HepG2 (cell line): Measurements from ENCODE around the gene NRL. TPM values are rescaled to one million over a fixed set of nuclear protein-coding genes. Genes with fewer than 3 reads are reported as not detected.

ENCODE experiments used
- ATAC-seq: fragments of 200-7000 bp; cut with Tn5 transposase; 3 replicates; pipeline ENCODE4 v1.9.1; 2020; ENCODE audit warnings: mild to moderate bottlenecking, moderate library complexity
- Bru-seq: library from RNA; stranded (reverse); fragments of 400-500 nt; gene quantifications from one replicate; lab custom pipeline; 2021; lab: Mats Ljungman, UMichigan
- BruChase-seq, 2 experiments: library from RNA; stranded (reverse); fragments of 400-500 nt; gene quantifications; one replicate each; lab custom pipeline; 2021; lab: Mats Ljungman, UMichigan
- BruUV-seq: library from RNA; stranded (reverse); fragments of 400-500 nt; replicated peaks from 2 replicates; lab custom pipeline; 2021; lab: Mats Ljungman, UMichigan
- CTCF ChIA-PET: fragments of 300-600 bp; formaldehyde crosslinking; extraction: SDS; loops from one replicate; lab custom pipeline; 2021; ENCODE audit warnings: low total read pairs, inconsistent platforms, low intra/inter-chr PET ratio; lab: Yijun Ruan, JAX
- POLR2A ChIA-PET: fragments of 350-600 bp; sonication (Branson Sonifier 250); formaldehyde crosslinking; loops from one replicate; lab custom pipeline; 2020; ENCODE audit warnings: antibody characterized with exemption, inconsistent platforms; lab: Yijun Ruan, JAX
- DNase-seq: peaks from one replicate; pipeline ENCODE4 v3.0.0-alpha.2; 2015; ENCODE audit warnings: low spot score
- FAIRE-seq: peaks from 3 replicates; lab custom pipeline; 2011; peaks lifted over from hg19 to GRCh38; lab: Jason Lieb, UNC
- H2AFZ ChIP-seq: one replicate; pipeline ENCODE4 v1.6.1; 2011; ENCODE audit warnings: low read length, inconsistent platforms
- H3K27ac ChIP-seq: fragments of 300-600 bp; 3 replicates; pipeline ENCODE4 v1.8.0; 2011; ENCODE audit warnings: mixed run types, mild to moderate bottlenecking, mixed read lengths, low read length, inconsistent platforms; ENCODE audit not compliant: insufficient read depth; ENCODE audit errors: extremely low read length
- H3K27me3 ChIP-seq, 2 experiments: fragments of 200-600 bp in 1 of 2; 2 replicates in 1 of 2; 3 replicates in 1 of 2; pipeline versions ENCODE4 v1.6.0 to v1.8.0; 2011; ENCODE audit warnings: low read length in 2 of 2, mild to moderate bottlenecking in 2 of 2, moderate library complexity in 2 of 2, inconsistent platforms in 1 of 2; ENCODE audit not compliant: insufficient read depth in 2 of 2, control insufficient read depth in 1 of 2
- H3K36me3 ChIP-seq, 2 experiments: fragments of 200-600 bp in 1 of 2; replicated peaks in 1 of 2; 2 replicates in 1 of 2; 3 replicates in 1 of 2; pipeline versions ENCODE4 v1.5.1 to v1.8.0; 2011; ENCODE audit warnings: low read length in 2 of 2, inconsistent platforms in 1 of 2; ENCODE audit not compliant: insufficient read depth in 2 of 2, control insufficient read depth in 1 of 2
- H3K4me1 ChIP-seq: 2 replicates; pipeline ENCODE4 v1.5.1; 2012; ENCODE audit warnings: low read length, inconsistent platforms; ENCODE audit not compliant: insufficient read depth
- H3K4me2 ChIP-seq: 2 replicates; pipeline ENCODE4 v1.6.0; 2011; ENCODE audit warnings: low read depth, low read length, inconsistent platforms
- H3K4me3 ChIP-seq, 3 experiments: fragments of 200-600 bp in 1 of 3; sonication (generic), shearing (Covaris generic) in 1 of 3; replicated peaks in 1 of 3; 2 replicates each; pipeline ENCODE4 v1.5.1; 2011 to 2016; ENCODE audit warnings: low read length in 3 of 3, inconsistent platforms in 2 of 3, low read depth in 2 of 3, mild to moderate bottlenecking in 2 of 3, control low read depth in 1 of 3, mixed read lengths in 1 of 3; ENCODE audit not compliant: insufficient read depth in 1 of 3
- H3K79me2 ChIP-seq: one replicate; pipeline ENCODE4 v1.6.1; 2011; ENCODE audit warnings: low read length, inconsistent platforms; ENCODE audit not compliant: insufficient read depth
- H3K9ac ChIP-seq: 2 replicates; pipeline ENCODE4 v1.6.0; 2011; ENCODE audit warnings: mild to moderate bottlenecking, low read depth, low read length, inconsistent platforms; ENCODE audit not compliant: insufficient read depth
- H3K9me3 ChIP-seq: 2 replicates; pipeline ENCODE4 v1.5.1; 2012; ENCODE audit warnings: mild to moderate bottlenecking, low read length
- H4K20me1 ChIP-seq: 2 replicates; pipeline ENCODE4 v1.6.0; 2011; ENCODE audit warnings: inconsistent platforms, mild to moderate bottlenecking, low read length, moderate library complexity; ENCODE audit not compliant: insufficient read depth
- ARHGAP35 ChIP-seq: sonication (generic); formaldehyde crosslinking; IDR thresholded peaks from 2 replicates; pipeline ENCODE4 v1.9.0; 2022; ENCODE audit warnings: mild to moderate bottlenecking, inconsistent platforms, moderate library complexity, missing genetic modification reagents, borderline replicate concordance
- ATF1 ChIP-seq: IDR thresholded peaks from 2 replicates; pipeline ENCODE4 v1.6.1; 2016; ENCODE audit warnings: mild to moderate bottlenecking, control low read depth
- HHEX ChIP-seq: IDR thresholded peaks from 2 replicates; pipeline ENCODE4 v1.6.1; 2016; ENCODE audit warnings: control low read depth
- KDM4B ChIP-seq: sonication (generic); formaldehyde crosslinking; IDR thresholded peaks from 2 replicates; pipeline ENCODE4 v1.4.0; 2020; ENCODE audit warnings: missing genetic modification reagents
- KLF13 ChIP-seq: sonication (generic); formaldehyde crosslinking; IDR thresholded peaks from 2 replicates; pipeline ENCODE4 v1.4.0; 2020; ENCODE audit warnings: mild to moderate bottlenecking, missing genetic modification reagents
- NBN ChIP-seq: fragments of 450-650 bp; conservative IDR thresholded peaks from 2 replicates; pipeline ENCODE4 v1.6.1; 2017
- NPAS2 ChIP-seq: sonication (generic); formaldehyde crosslinking; IDR thresholded peaks from 2 replicates; pipeline ENCODE4 v1.8.0; 2022; ENCODE audit warnings: mild to moderate bottlenecking, missing genetic modification reagents, borderline replicate concordance
- WGBS: methylation state at CpG from one replicate; pipeline ENCODE4 v1.1.6; 2017; ENCODE audit warnings: low lambda C conversion rate; 5-methylcytosine and 5-hydroxymethylcytosine counted together
- in situ Hi-C: cut with HindIII; loops from 2 replicates; pipeline ENCODE4 v1.10.0; 2017; ENCODE audit warnings: low pct_unique_long_range_greater_than_20kb; ENCODE audit not compliant: extremely low pct_ligation_motif_present
- intact Hi-C: fragments of 100-400 bp; cut with micrococcal nuclease; formaldehyde crosslinking; loops from one replicate; pipeline ENCODE4 v1.10.0; 2022; ENCODE audit not compliant: unreplicated experiment
- long read RNA-seq, 2 experiments: library from RNA in 1 of 2; library from polyadenylated mRNA in 1 of 2; stranded (forward) in 1 of 2; unstranded in 1 of 2; transcript quantifications; one replicate each; pipeline ENCODE4 v2.0.0, GENCODE V29; 2019 to 2022
- polyA minus RNA-seq, 3 experiments: library from RNA; depleted of rRNA, polyadenylated mRNA; stranded (reverse); fragments of >200 nt; gene quantifications; 2 replicates each; pipeline ENCODE4 v1.2.3, GENCODE V29; 2011; ENCODE audit warnings: low replicate concordance in 1 of 3
- polyA plus RNA-seq, 8 experiments: library from polyadenylated mRNA; depleted of rRNA in 3 of 8; stranded (reverse) in 7 of 8; unstranded in 1 of 8; fragments of >200 nt; fragmentation: Illumina TruSeq in 4 of 8; extraction: Trizol in 4 of 8; gene quantifications; 2 replicates each; pipeline versions ENCODE4 v1.2.1 to v1.2.3, GENCODE V29; 2011 to 2016; ENCODE audit warnings: low read depth in 4 of 8, missing spikeins in 1 of 8, mixed read lengths in 1 of 8; ENCODE audit not compliant: insufficient read depth in 1 of 8
- total RNA-seq, 5 experiments: library from RNA; depleted of rRNA; stranded (reverse); fragments of >200 nt; fragmentation: Illumina TruSeq; extraction: Trizol; gene quantifications; 2 replicates each; pipeline ENCODE4 v1.2.3, GENCODE V29; 2016; ENCODE audit warnings: low read depth in 1 of 5
- TF ChIP-seq, protein P1 (sequence below): sonication (generic); formaldehyde crosslinking; IDR thresholded peaks from 2 replicates; pipeline ENCODE4 v1.4.0; 2020; ENCODE audit warnings: missing genetic modification reagents
- TF ChIP-seq, protein P2 (sequence below): sonication (generic); formaldehyde crosslinking; IDR thresholded peaks from 2 replicates; pipeline ENCODE4 v1.8.0; 2022; ENCODE audit warnings: missing genetic modification reagents, mild to moderate bottlenecking, borderline replicate concordance
- TF ChIP-seq, protein P3 (sequence below): sonication (generic); formaldehyde crosslinking; IDR thresholded peaks from 2 replicates; pipeline ENCODE4 v1.8.1; 2023; ENCODE audit warnings: missing genetic modification reagents, mild to moderate bottlenecking, borderline replicate concordance
- TF ChIP-seq, protein P4 (sequence below): sonication (generic); formaldehyde crosslinking; IDR thresholded peaks from 2 replicates; pipeline ENCODE4 v1.4.0; 2020; ENCODE audit warnings: missing genetic modification reagents; ENCODE audit errors: not compliant biosample characterization

The NRL gene
- total RNA-seq (2016; rRNA removed; fragmentation: Illumina TruSeq; extraction: Trizol), result 4.7 and 5.2 TPM in 2 replicates
- total RNA-seq (2016; cell fraction: cytosol; rRNA removed; fragmentation: Illumina TruSeq; extraction: Trizol; ENCODE audit: low read depth), result 6.6 and 7.1 TPM in 2 replicates
- total RNA-seq (2016; cell fraction: insoluble cytoplasmic fraction; rRNA removed; fragmentation: Illumina TruSeq; extraction: Trizol), result 4.7 and 5.6 TPM in 2 replicates
- 9.2 and 10.6 TPM in 2 replicates for total RNA-seq (2016; cell fraction: membrane; rRNA removed; fragmentation: Illumina TruSeq; extraction: Trizol)
- 3.4 and 5.1 TPM in 2 replicates for total RNA-seq (2016; cell fraction: nucleus; rRNA removed; fragmentation: Illumina TruSeq; extraction: Trizol)
- 2.5 and 3.4 TPM in 2 replicates for polyA plus RNA-seq (2011; rRNA removed)
- polyA plus RNA-seq (2011; cell fraction: cytosol; rRNA removed), result 2.9 and 5.2 TPM in 2 replicates
- polyA plus RNA-seq (2011; cell fraction: nucleus; rRNA removed), result 3.5 and 3.9 TPM in 2 replicates
- 2.2 and 2.5 TPM in 2 replicates for polyA plus RNA-seq (2012)
- polyA plus RNA-seq (2016; cell fraction: cytosol; fragmentation: Illumina TruSeq; extraction: Trizol; ENCODE audit: low read depth), result 3.4 and 5.1 TPM in 2 replicates
- polyA plus RNA-seq (2016; cell fraction: insoluble cytoplasmic fraction; fragmentation: Illumina TruSeq; extraction: Trizol; ENCODE audit: low read depth), result 4.5 and 4.7 TPM in 2 replicates
- 6.1 and 7.7 TPM in 2 replicates for polyA plus RNA-seq (2016; cell fraction: membrane; fragmentation: Illumina TruSeq; extraction: Trizol; ENCODE audit: low read depth)
- polyA plus RNA-seq (2016; cell fraction: nucleus; fragmentation: Illumina TruSeq; extraction: Trizol; ENCODE audit: insufficient read depth, low read depth), result 3.5 and 4.8 TPM in 2 replicates
- polyA minus RNA-seq (2011; rRNA and poly(A)+ RNA removed; ENCODE audit: low replicate concordance), result 0.58 and 9.0 TPM in 2 replicates
- 3.0 and 3.9 TPM in 2 replicates for polyA minus RNA-seq (2011; cell fraction: cytosol; rRNA and poly(A)+ RNA removed)
- polyA minus RNA-seq (2011; cell fraction: nucleus; rRNA and poly(A)+ RNA removed), result 6.1 and 6.6 TPM in 2 replicates
- Bru-seq, nascent RNA, result percentile 59 among the genes with signal in this experiment
- percentile 50 among the genes with signal in this experiment for BruChase-seq, experiment 1, labeled RNA remaining after a 6-hour chase
- BruChase-seq, experiment 2, labeled RNA remaining after a 2-hour chase, result percentile 56 among the genes with signal in this experiment
- long read RNA-seq, experiment 1, partial matches to known transcripts, result 0 of 7 reads
- long read RNA-seq, experiment 1, other reads (novel, unspliced or antisense), result 3 of 7 reads
- long read RNA-seq, experiment 2, transcript NRL-206 (3 exons, 2,103 nt), result major isoform, 10 of 21 reads
- long read RNA-seq, experiment 2, partial matches to known transcripts, result 1 of 21 reads
- long read RNA-seq, experiment 2, other reads (novel, unspliced or antisense), result 10 of 21 reads

DNA sequence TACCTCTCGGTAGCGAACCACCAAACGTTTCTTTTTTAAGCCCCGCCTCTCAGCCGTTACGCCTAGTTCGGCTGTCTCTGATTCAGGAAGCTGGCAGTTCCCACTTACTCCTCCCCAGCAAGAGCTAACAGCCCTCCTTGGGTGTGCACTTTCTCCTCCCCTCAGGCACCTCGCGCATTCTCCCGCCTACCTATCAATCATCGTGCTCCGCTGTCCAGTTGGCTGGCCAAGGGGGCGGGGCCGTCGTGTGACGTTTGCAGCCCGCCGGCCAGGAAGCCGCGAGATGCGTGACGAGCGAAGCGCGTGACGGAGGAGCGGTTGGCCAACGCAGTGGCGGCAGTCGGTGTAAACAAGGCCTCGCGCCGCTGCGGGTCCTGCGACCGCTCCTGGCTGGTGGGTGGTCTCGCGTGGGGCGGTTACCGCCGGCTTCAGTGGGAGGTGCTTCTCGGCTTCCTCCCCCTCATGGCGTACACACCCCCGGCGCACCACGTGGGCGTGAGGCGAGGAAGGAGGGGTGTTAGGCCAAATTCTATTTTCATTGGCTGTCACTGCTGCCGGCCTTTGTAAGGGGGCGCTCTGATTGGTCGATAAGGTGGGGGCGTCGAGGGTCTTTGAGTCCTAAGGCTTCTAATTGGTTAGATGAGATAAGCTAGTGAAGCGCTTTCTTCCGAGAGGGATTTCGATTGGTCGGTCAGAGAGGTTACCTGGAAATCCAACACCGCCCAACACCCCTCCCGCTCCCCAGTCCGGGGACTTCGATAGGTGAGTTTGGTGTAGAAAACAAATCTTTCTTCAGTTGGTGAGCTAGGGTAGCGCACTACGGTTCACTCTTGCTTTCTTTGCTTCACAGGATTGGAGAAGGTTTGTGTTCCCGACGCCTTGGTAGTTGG lies at the start of gene NRL, which contains the start of gene DCAF11:
TSS of gene NRL (minus strand) at position 418 of the 890 bp plus-strand sequence. CDS start 32,101 bp downstream, outside the sequence.
TSS of gene DCAF11 (plus strand) at position 246 of the 890 bp plus-strand sequence. CDS start 818 bp downstream, outside the sequence.
- intact Hi-C loops, result loop anchor here (1.0 to 10.0 kb wide), 9 partner anchors 11 to 1020 kb away; partner anchors contain the start of genes ACIN1, BCL2L2, C14orf119 and EMC9
- Histone ChIP-seq H3K27ac (peak within 1 kb of the TSS; percentile 98), H3K9me3 (no peaks in the 10 kb centered on the region), H2AFZ (no peak within 1 kb of the TSS), H3K4me1 (peaks cover 48% of the 10 kb centered on the region), H3K4me3 (peak within 1 kb of the TSS; percentile 66 to 96 (median 85)), H3K9ac (peak within 1 kb of the TSS; percentile 99), H3K27me3 (no peaks in the 10 kb centered on the region; a peak in 1 of 5 replicates), H3K4me2 (peak within 1 kb of the TSS; percentile 100), H3K36me3 (peaks cover 32 to 37% of the 10 kb centered on the region in 2 experiments), H3K79me2 (peaks cover 33% of the 10 kb centered on the region), H4K20me1 (no peaks in the 10 kb centered on the region)
- in situ Hi-C loops, result loop anchor here (25.0 kb wide), 1 partner anchor 1527 kb away; the partner anchor contains the start of genes ABHD4 and DAD1
- peak; percentile 98 for FAIRE-seq
- POLR2A ChIA-PET, result interaction anchor here (0.7 to 15.5 kb wide), 79 partner anchors 11 to 1348 kb away, joined by 3 to 977 read pairs (median 7); partner anchors contain the start of genes ACIN1, AP1G2, BCL2L2 and C14orf119
- WGBS, result under 1% methylated on average over 65 of the region's 65 CpGs
- peak; percentile 88 for ATAC-seq
- DNase-seq, result peak; percentile 100
- CTCF ChIA-PET, result interaction anchor here (1.1 to 1.6 kb wide), 2 partner anchors 21 to 47 kb away, joined by 3 read pairs; partner anchors contain the start of genes IRF9 and PSME1
- BruUV-seq, result no TSS peak
- TF ChIP-seq, protein P1, sequence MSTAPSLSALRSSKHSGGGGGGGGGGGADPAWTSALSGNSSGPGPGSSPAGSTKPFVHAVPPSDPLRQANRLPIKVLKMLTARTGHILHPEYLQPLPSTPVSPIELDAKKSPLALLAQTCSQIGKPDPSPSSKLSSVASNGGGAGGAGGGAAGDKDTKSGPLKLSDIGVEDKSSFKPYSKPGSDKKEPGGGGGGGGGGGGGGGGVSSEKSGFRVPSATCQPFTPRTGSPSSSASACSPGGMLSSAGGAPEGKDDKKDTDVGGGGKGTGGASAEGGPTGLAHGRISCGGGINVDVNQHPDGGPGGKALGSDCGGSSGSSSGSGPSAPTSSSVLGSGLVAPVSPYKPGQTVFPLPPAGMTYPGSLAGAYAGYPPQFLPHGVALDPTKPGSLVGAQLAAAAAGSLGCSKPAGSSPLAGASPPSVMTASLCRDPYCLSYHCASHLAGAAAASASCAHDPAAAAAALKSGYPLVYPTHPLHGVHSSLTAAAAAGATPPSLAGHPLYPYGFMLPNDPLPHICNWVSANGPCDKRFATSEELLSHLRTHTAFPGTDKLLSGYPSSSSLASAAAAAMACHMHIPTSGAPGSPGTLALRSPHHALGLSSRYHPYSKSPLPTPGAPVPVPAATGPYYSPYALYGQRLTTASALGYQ, result peak; percentile 87
- peak; percentile 97 for TF ChIP-seq KLF13 (CRISPR knock-in tag)
- TF ChIP-seq KDM4B (CRISPR knock-in tag), result peak; percentile 99
- TF ChIP-seq ATF1 (CRISPR knock-in tag), result no peak
- TF ChIP-seq, protein P2, sequence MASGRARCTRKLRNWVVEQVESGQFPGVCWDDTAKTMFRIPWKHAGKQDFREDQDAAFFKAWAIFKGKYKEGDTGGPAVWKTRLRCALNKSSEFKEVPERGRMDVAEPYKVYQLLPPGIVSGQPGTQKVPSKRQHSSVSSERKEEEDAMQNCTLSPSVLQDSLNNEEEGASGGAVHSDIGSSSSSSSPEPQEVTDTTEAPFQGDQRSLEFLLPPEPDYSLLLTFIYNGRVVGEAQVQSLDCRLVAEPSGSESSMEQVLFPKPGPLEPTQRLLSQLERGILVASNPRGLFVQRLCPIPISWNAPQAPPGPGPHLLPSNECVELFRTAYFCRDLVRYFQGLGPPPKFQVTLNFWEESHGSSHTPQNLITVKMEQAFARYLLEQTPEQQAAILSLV (CRISPR knock-in tag), result peak; percentile 99
- TF ChIP-seq, protein P3, sequence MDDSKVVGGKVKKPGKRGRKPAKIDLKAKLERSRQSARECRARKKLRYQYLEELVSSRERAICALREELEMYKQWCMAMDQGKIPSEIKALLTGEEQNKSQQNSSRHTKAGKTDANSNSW, result peak; percentile 99
- TF ChIP-seq NPAS2 (CRISPR knock-in tag), result no peak
- TF ChIP-seq NBN, result no peak
- peak; percentile 93 for TF ChIP-seq ARHGAP35 (CRISPR knock-in tag)
- peak; percentile 72; the same call in 1 of the 2 replicates for TF ChIP-seq HHEX
- TF ChIP-seq, protein P4, sequence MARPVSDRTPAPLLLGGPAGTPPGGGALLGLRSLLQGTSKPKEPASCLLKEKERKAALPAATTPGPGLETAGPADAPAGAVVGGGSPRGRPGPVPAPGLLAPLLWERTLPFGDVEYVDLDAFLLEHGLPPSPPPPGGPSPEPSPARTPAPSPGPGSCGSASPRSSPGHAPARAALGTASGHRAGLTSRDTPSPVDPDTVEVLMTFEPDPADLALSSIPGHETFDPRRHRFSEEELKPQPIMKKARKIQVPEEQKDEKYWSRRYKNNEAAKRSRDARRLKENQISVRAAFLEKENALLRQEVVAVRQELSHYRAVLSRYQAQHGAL, result no peak
